Measurements from ENCODE around the gene ATRNL1. TPM values are rescaled to one million over a fixed set of nuclear protein-coding genes. Genes with fewer than 3 reads are reported as not detected.
A peak's percentile ranks its signal among the peaks of the same experiment; 100 is the strongest.

Gene ATRNL1
- polyA plus RNA-seq, 1 experiment, result 0.20 TPM

GRCh38 chr10:115082506-115082905, 10.7 kb upstream of the ATRNL1 start:
- CTCF ChIA-PET, result no interaction called here
- Histone ChIP-seq H3K9me3 (ENCODE audit: control insufficient read depth, insufficient read depth, low read length) (peaks cover 5% of the 10 kb centered on the region; the same call in 1 of the 2 replicates), H3K27ac (ENCODE audit: low read depth, low read length) (no peak overlapping the region), H3K4me3 (ENCODE audit: low read depth, low read length) (no peak overlapping the region), H3K27me3 (ENCODE audit: control insufficient read depth, insufficient read depth, low read length) (no peaks in the 10 kb centered on the region)
- POLR2A ChIA-PET, result no interaction called here
- TF ChIP-seq, protein P1, sequence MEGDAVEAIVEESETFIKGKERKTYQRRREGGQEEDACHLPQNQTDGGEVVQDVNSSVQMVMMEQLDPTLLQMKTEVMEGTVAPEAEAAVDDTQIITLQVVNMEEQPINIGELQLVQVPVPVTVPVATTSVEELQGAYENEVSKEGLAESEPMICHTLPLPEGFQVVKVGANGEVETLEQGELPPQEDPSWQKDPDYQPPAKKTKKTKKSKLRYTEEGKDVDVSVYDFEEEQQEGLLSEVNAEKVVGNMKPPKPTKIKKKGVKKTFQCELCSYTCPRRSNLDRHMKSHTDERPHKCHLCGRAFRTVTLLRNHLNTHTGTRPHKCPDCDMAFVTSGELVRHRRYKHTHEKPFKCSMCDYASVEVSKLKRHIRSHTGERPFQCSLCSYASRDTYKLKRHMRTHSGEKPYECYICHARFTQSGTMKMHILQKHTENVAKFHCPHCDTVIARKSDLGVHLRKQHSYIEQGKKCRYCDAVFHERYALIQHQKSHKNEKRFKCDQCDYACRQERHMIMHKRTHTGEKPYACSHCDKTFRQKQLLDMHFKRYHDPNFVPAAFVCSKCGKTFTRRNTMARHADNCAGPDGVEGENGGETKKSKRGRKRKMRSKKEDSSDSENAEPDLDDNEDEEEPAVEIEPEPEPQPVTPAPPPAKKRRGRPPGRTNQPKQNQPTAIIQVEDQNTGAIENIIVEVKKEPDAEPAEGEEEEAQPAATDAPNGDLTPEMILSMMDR (IDR thresholded peaks at IDR 0.05; ENCODE audit: low read depth, low read length), result no peak
- DNase-seq (ENCODE audit: low read depth, low spot score), result no peak

DNA sequence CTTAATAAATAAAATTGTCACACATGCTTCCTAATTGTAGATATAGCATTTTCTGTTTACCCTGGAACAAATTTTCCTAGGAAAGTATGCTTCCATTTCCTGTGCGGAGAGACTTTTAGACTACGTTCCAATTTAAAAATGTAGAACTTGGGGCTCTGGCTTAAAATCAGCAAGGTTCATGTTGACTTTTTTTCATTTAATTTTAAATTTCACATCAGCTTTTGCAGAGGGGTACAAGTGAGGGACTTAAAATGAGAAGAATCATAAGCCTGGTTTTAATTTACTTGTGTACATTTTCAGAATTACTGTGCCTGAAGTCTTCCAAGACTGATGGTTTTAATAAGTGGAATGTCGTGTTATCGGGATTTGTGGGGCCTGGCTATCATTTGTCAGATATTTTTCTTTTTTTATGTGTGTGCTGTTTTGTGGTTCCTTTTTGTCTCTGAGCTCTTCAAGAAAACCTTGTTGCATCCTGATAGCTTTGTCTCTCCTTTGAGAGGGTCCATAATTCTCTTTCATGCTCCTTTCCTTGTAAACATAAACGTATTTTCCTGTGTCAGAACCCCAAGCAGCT, 8.8 kb upstream of the ATRNL1 start:
- H3K9me3 ChIP-seq (ENCODE audit: control insufficient read depth, insufficient read depth, low read length), result no peaks in the 10 kb centered on the region; the same call in 1 of the 2 replicates
- no peak overlapping the region for H3K27ac ChIP-seq (ENCODE audit: low read depth, low read length)
- POLR2A ChIA-PET, result no interaction called here
- no peaks in the 10 kb centered on the region for H3K27me3 ChIP-seq (ENCODE audit: control insufficient read depth, insufficient read depth, low read length)
- DNase-seq (ENCODE audit: low read depth, low spot score), result no peak
- no peak overlapping the region for H3K4me3 ChIP-seq (ENCODE audit: low read depth, low read length)
- TF ChIP-seq, protein P1 (IDR thresholded peaks at IDR 0.05; ENCODE audit: low read depth, low read length), result no peak
- CTCF ChIA-PET, result no interaction called here

- DNase-seq (ENCODE audit: low read depth, low spot score), result no peak
- ChIA-PET CTCF (interaction anchor here (1.4 kb wide), 1 partner anchor 214 kb away, joined by 6 read pairs; no protein-coding TSS in a partner anchor), POLR2A (no interaction called here)
- Histone ChIP-seq H3K27ac (ENCODE audit: low read depth, low read length) (no peak overlapping the region), H3K4me3 (ENCODE audit: low read depth, low read length) (no peak overlapping the region), H3K9me3 (ENCODE audit: control insufficient read depth, insufficient read depth, low read length) (no peaks in the 10 kb centered on the region; the same call in 1 of the 2 replicates), H3K27me3 (ENCODE audit: control insufficient read depth, insufficient read depth, low read length) (peaks cover 26% of the 10 kb centered on the region)
- TF ChIP-seq, protein P1 (IDR thresholded peaks at IDR 0.05; ENCODE audit: low read depth, low read length), result no peak
These were observed 2.0 kb upstream of the ATRNL1 start for GRCh38 chr10:115091161-115091560.

DNA sequence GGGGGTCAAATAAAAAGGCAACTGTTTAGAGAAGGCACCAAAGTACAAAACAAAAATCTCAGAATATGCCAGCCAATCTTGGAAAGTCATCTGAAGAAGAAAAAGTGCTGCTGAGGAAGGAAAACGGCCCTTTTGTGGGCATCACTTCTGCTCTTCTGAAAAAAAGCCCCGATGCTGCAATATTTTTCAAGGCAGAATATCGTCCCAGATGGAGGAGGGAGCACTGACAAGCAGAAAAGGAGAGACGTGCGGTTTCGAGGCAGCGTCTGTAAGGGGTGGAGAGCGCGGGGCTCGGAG, 959 bp upstream of the ATRNL1 start:
- CTCF ChIA-PET, result interaction anchor here (0.6 to 1.3 kb wide), 3 partner anchors 80 to 615 kb away, joined by 3 to 5 read pairs (median 5); no protein-coding TSS in a partner anchor
- H3K27ac ChIP-seq (ENCODE audit: low read depth, low read length), result no peak overlapping the region
- H3K9me3 ChIP-seq (ENCODE audit: control insufficient read depth, insufficient read depth, low read length), result no peaks in the 10 kb centered on the region; the same call in 1 of the 2 replicates
- H3K27me3 ChIP-seq (ENCODE audit: control insufficient read depth, insufficient read depth, low read length), result peaks cover 26% of the 10 kb centered on the region
- H3K4me3 ChIP-seq (ENCODE audit: low read depth, low read length), result peak overlapping the region; percentile 61
- DNase-seq (ENCODE audit: low read depth, low spot score), result no peak
- TF ChIP-seq, protein P1 (IDR thresholded peaks at IDR 0.05; ENCODE audit: low read depth, low read length), result no peak
- POLR2A ChIA-PET, result no interaction called here

DNA sequence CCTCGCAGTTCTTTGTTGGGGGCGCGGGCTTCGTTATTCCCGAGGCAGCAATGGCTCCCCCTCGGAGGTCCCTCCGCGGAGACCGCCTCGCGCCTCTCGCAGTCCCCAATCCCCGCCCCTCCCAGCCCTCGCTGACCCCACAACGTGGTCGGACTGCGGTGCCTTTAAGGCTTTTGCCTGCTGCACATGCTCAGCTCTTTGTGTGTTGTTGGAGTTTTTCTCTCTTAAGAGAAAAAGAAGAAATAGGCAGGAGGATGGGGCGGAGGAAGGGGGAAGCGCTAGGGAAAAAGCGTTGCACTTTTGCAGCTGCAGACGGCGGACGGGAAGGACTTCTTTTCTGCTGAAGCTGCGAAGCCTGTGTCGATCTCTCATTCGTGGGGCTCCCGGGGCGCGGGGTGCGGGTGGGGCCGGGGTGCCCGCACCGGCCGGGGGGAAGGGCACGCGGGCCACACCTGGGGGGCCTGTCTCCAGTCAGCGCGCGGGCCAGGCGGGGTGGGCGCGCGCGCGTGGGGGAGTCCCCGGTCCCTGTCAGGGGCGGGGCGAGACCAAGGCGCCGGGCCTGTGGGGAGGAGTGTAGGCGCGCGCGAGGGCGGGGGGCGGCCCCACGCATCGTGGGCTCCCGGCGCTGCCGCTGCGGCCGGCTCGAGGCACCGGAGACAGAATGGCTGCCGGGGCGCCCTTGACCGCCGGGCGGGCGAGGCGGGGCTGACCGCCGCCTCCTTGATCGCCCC, 445 bp upstream of the ATRNL1 start:
- ChIA-PET POLR2A (no interaction called here), CTCF (interaction anchor here (0.6 to 1.3 kb wide), 2 partner anchors 215 to 615 kb away, joined by 5 read pairs; no protein-coding TSS in a partner anchor)
- DNase-seq (ENCODE audit: low read depth, low spot score), result no peak
- TF ChIP-seq, protein P1 (IDR thresholded peaks at IDR 0.05; ENCODE audit: low read depth, low read length), result no peak
- H3K9me3 ChIP-seq (ENCODE audit: control insufficient read depth, insufficient read depth, low read length), result no peaks in the 10 kb centered on the region; the same call in 1 of the 2 replicates
- no peak overlapping the region for H3K27ac ChIP-seq (ENCODE audit: low read depth, low read length)
- peak overlapping the region; percentile 61 for H3K4me3 ChIP-seq (ENCODE audit: low read depth, low read length)
- H3K27me3 ChIP-seq (ENCODE audit: control insufficient read depth, insufficient read depth, low read length), result peaks cover 26% of the 10 kb centered on the region

All from AG04450 (cell line).